Kidney epithelial cell (primary cell): Measurements from ENCODE around the gene CSPG4. TPM values are rescaled to one million over a fixed set of nuclear protein-coding genes. Genes with fewer than 3 reads are reported as not detected.
"Not testable (repeated sequence)": the region's sequence is repeated elsewhere in the genome, so short reads cannot be mapped to it uniquely, and the experiment has no call there.

Experiments
- DNase-seq: peaks from one replicate; pipeline ENCODE4 v3.0.0-alpha.2; 2010; ENCODE audit warnings: low read depth
- H3K27me3 ChIP-seq: 2 replicates; pipeline ENCODE4 v1.6.0; 2011; ENCODE audit warnings: low read length; ENCODE audit not compliant: control insufficient read depth, insufficient read depth
- H3K36me3 ChIP-seq: 2 replicates; pipeline ENCODE4 v1.5.1; 2011; ENCODE audit warnings: low read length; ENCODE audit not compliant: control insufficient read depth, insufficient read depth
- H3K4me3 ChIP-seq: 2 replicates; pipeline ENCODE4 v1.5.1; 2011; ENCODE audit warnings: low read depth, mild to moderate bottlenecking, control low read depth, low read length
- total RNA-seq: library from RNA; depleted of rRNA; stranded (reverse); fragments of >200 nt; gene quantifications from 2 replicates; pipeline ENCODE4 v1.2.3, GENCODE V29; 2015
- TF ChIP-seq, protein P1 (sequence below): IDR thresholded peaks from 2 replicates; pipeline ENCODE4 v1.5.1; 2011; ENCODE audit warnings: mild to moderate bottlenecking, moderate library complexity, low read length, control low read depth, inconsistent platforms; ENCODE audit not compliant: insufficient read depth, poor library complexity, severe bottlenecking

CSPG4 gene
- total RNA-seq, 1 donor from 2014 or later: 1.7 TPM

DNA sequence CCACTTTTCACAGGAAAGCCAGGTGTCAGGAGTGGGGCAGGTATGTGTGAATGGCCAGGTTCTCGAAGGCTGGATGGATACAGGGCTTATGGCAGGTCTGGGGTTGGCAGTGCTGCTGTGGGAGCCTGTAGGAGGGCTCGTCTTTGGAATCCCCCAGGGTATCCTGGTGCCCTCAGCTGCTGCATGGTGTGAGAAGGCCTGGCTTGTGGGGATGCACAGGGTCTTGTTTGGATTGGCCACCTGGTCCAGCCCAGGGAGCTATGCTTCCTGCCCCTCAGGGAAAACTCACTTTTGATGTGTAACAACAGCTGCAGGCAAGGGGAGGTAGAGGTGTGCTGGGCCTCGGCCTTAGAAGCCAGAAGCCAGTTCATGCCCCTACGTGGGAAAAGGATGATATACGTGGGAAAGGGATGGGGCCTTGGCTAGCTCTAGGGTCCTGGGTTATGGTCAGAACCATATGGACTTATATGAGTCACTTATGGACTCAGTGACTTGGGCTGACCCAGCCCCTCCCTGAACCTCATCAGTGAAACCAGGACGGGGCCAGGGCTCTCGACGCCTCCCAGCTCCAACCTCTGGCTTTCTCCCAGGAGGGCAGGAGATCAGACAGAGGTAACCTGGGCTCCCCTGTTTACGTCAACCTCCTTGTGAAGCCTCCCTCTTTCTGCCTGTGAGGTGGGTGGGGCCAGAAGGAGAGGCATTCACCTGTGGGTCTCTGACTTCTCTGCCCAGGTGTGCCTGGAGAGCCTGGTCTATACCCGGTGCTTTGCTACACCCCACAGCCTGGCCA lies 37.8 kb upstream of the CSPG4 start:
- no peaks in the 10 kb centered on the region for H3K36me3 ChIP-seq
- no peak for DNase-seq
- H3K4me3 ChIP-seq: no peak overlapping the region
- TF ChIP-seq, protein P1, sequence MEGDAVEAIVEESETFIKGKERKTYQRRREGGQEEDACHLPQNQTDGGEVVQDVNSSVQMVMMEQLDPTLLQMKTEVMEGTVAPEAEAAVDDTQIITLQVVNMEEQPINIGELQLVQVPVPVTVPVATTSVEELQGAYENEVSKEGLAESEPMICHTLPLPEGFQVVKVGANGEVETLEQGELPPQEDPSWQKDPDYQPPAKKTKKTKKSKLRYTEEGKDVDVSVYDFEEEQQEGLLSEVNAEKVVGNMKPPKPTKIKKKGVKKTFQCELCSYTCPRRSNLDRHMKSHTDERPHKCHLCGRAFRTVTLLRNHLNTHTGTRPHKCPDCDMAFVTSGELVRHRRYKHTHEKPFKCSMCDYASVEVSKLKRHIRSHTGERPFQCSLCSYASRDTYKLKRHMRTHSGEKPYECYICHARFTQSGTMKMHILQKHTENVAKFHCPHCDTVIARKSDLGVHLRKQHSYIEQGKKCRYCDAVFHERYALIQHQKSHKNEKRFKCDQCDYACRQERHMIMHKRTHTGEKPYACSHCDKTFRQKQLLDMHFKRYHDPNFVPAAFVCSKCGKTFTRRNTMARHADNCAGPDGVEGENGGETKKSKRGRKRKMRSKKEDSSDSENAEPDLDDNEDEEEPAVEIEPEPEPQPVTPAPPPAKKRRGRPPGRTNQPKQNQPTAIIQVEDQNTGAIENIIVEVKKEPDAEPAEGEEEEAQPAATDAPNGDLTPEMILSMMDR: no peak
- H3K27me3 ChIP-seq: no peaks in the 10 kb centered on the region

DNA sequence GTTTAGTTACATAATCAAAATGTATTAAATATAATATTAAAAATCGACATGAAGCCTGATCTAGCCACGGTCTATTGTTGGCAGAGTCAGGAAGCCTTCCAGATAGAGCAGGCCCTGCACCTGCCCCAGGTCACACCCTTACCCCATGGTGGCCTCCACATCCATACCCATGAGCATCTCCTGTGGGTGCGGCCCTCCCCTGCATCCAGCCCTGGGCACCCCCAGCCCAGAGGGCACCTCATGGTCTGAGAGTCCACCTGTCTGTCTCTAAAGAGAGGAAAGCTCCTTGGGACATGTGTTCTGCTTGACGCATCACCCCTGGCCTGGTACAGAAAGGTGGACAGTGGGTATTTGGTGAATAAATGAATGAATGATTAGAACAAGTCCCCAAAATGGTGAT lies 37.2 kb upstream of the CSPG4 start:
- H3K4me3 ChIP-seq: no peak overlapping the region
- H3K27me3 ChIP-seq: no peaks in the 10 kb centered on the region
- no peaks in the 10 kb centered on the region for H3K36me3 ChIP-seq
- TF ChIP-seq, protein P1: no peak
- no peak for DNase-seq

DNA sequence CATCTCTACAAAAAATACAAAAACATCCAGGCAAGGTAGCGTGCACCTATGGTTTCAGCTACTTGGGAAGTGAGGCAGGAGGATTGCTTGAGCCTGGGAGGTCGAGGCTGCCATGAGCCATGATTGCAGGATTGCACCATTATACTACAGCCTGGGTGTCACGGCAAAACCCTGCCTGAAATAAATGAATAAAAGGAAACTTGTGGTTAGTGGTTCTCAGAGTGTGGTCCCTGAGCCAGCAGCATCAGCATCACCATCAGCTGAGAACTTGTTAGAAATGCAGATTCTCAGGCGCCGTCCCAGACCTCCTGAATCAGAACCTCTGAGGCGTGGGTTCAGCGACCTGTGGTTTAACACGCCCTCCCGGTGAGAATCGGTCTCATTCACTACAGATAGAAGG lies 36.2 kb upstream of the CSPG4 start:
- H3K27me3 ChIP-seq, H3K36me3 ChIP-seq, H3K4me3 ChIP-seq, DNase-seq: not testable (repeated sequence)

DNA sequence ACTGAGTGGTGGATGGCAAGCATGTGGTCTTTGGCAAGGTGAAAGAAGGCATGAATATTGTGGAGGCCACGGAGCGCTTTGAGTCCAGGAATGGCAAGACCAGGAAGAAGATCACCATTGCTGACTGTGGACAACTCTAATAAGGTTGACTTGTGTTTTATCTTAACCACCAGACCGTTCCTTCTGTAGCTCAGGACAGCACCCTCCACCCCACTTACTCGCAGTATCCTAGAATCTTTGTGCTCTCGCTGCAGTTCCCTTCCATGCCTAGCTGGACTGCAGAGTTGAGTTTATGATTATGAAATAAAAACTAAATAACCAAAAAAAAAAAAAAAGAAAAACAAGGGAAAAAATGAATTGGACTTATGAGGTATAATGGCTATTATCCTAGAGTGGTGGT lies 34.5 kb upstream of the CSPG4 start:
- DNase-seq, H3K4me3 ChIP-seq: not testable (repeated sequence)

DNA sequence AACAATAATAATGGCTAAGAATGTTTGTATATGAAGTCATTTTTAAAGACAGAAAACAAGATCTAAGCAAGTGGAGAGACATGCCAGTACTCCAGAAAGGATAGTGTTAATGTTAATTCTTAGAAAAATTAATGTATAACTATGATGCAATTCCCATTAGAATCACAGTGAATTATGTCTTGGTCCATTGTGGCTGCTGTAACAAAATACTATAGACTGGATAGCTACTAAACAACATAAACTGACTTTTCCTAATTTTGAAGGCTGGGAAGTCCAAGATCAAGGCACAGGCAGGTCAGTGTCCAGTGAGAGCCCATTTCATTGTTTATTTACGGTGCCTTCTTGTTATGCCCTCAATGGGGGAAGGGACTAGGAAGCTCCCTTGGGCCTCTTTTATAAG lies 32.7 kb upstream of the CSPG4 start:
- Histone ChIP-seq H3K27me3 (no peaks in the 10 kb centered on the region), H3K4me3 (no peak overlapping the region), H3K36me3 (no peaks in the 10 kb centered on the region)
- TF ChIP-seq, protein P1: no peak
- no peak for DNase-seq

More for the DNA sequence above, 34.5 kb upstream of the CSPG4 start:
- H3K36me3 ChIP-seq, H3K27me3 ChIP-seq: not testable (repeated sequence)

DNA sequence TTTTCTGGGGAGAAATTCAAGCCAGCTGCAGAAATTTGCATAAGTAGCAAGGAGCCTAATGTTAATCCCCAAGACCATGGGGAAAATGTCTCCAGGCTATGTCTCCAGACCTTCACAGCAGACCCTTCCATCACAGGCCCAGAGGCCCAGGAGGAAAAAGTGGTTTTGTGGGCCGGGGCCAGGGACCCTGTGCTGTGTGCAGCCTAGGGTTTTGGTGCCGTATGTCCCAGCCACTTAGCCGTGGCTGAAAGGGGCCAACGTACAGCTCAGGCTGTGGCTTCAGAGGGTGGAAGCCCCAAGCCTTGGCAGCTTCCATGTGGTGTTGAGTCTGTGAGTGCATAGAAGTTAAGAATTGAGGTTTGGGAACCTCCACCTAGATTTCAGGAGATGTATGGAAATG lies 29.7 kb upstream of the CSPG4 start:
- H3K36me3 ChIP-seq, H3K4me3 ChIP-seq, H3K27me3 ChIP-seq, DNase-seq: not testable (repeated sequence)

DNA sequence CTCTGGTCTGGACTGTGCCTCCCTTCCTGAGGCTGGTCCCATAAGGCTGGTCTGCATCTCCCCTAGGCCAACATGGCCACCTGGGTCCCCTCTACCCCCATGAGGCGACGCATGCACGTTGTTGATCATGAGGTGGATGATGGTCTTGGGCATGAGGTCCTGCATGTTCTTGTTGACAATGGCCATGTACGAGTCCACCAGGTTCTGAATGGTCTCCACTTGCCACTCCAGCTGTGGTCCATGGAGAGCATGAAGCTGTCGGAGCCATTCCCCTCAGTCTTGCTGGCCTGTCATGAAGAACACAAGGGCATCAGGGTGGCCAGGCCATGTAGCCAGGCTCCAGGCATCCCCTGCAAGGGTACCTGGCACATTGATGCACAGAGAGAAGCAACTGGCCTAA lies 27.1 kb upstream of the CSPG4 start:
- H3K4me3 ChIP-seq: no peak overlapping the region
- no peaks in the 10 kb centered on the region for H3K36me3 ChIP-seq
- H3K27me3 ChIP-seq: no peaks in the 10 kb centered on the region
- DNase-seq: no peak
- TF ChIP-seq, protein P1: no peak
